BLaER1 (cell line): Measurements from ENCODE around the gene LEKR1.

Experiments
- H3K27ac ChIP-seq: shearing (Covaris generic); formaldehyde crosslinking; 2 replicates; pipeline ENCODE4 v1.8.1; 2022
- H3K27me3 ChIP-seq: shearing (Covaris generic); formaldehyde crosslinking; 2 replicates; pipeline ENCODE4 v1.8.1; 2022
- H3K36me3 ChIP-seq: shearing (Covaris generic); formaldehyde crosslinking; 2 replicates; pipeline ENCODE4 v1.8.1; 2022
- H3K4me1 ChIP-seq: shearing (Covaris generic); formaldehyde crosslinking; 2 replicates; pipeline ENCODE4 v1.8.1; 2022
- H3K4me2 ChIP-seq: shearing (Covaris generic); formaldehyde crosslinking; 2 replicates; pipeline ENCODE4 v1.8.1; 2022
- H3K4me3 ChIP-seq: shearing (Covaris generic); formaldehyde crosslinking; 2 replicates; pipeline ENCODE4 v1.8.1; 2022
- H3K9ac ChIP-seq: shearing (Covaris generic); formaldehyde crosslinking; 2 replicates; pipeline ENCODE4 v1.8.1; 2022
- H3K9me3 ChIP-seq: shearing (Covaris generic); formaldehyde crosslinking; 2 replicates; pipeline ENCODE4 v1.8.1; 2022
- H4K20me1 ChIP-seq: shearing (Covaris generic); formaldehyde crosslinking; 2 replicates; pipeline ENCODE4 v1.8.1; 2022
- Cebpa-rat ChIP-seq: shearing (Covaris generic); IDR thresholded peaks from 2 replicates; pipeline ENCODE4 v1.8.1; 2022

LEKR1 gene

DNA sequence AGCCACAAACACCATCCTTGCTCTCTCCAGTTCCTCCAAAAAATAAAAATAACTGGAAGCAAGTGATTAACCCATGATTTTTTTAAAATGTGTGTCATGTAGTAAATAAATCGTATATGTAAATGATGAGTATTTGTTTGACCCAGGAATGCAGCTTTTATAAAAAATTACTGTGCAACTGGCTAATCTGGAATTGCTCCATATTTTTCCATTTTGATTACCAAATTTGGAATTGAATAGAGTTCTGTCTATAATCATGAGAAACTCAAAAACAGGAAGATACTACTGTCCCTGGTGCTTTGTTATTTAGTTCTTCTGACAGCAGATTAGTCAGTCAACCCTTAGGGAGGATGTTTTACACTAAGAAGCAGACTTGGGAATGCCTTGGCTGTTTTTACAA is 217.6 kb downstream of the LEKR1 start:
- H4K20me1 ChIP-seq: no peaks in the 10 kb centered on the region
- H3K36me3 ChIP-seq: no peaks in the 10 kb centered on the region
- no peak overlapping the region for H3K9ac ChIP-seq
- H3K4me3 ChIP-seq: no peak overlapping the region
- TF ChIP-seq Cebpa-rat: no peak
- peaks cover 10% of the 10 kb centered on the region for H3K4me1 ChIP-seq
- no peaks in the 10 kb centered on the region for H3K9me3 ChIP-seq
- H3K27ac ChIP-seq: no peak overlapping the region
- no peaks in the 10 kb centered on the region for H3K27me3 ChIP-seq
- no peak overlapping the region for H3K4me2 ChIP-seq

GRCh38 chr3:157045238-157045850 is 219.2 kb downstream of the LEKR1 start:
- H3K4me3 ChIP-seq: no peak overlapping the region
- H3K27ac ChIP-seq: no peak overlapping the region
- H3K27me3 ChIP-seq: no peaks in the 10 kb centered on the region
- no peak for TF ChIP-seq Cebpa-rat
- H4K20me1 ChIP-seq: no peaks in the 10 kb centered on the region
- H3K4me2 ChIP-seq: no peak overlapping the region
- H3K4me1 ChIP-seq: peaks cover 10% of the 10 kb centered on the region
- H3K9me3 ChIP-seq: no peaks in the 10 kb centered on the region
- no peaks in the 10 kb centered on the region for H3K36me3 ChIP-seq
- H3K9ac ChIP-seq: no peak overlapping the region

- H3K27me3 ChIP-seq: no peaks in the 10 kb centered on the region
- no peak overlapping the region for H3K27ac ChIP-seq
- peak overlapping the region; percentile 18; the same call in 1 of the 2 replicates for H3K4me2 ChIP-seq
- H3K9ac ChIP-seq: no peak overlapping the region
- H4K20me1 ChIP-seq: no peaks in the 10 kb centered on the region
- no peaks in the 10 kb centered on the region for H3K9me3 ChIP-seq
- TF ChIP-seq Cebpa-rat: no peak
- H3K36me3 ChIP-seq: no peaks in the 10 kb centered on the region
- no peak overlapping the region for H3K4me3 ChIP-seq
- peaks cover 10% of the 10 kb centered on the region for H3K4me1 ChIP-seq
Observed at GRCh38 chr3:157046520-157046919, 220.4 kb downstream of the LEKR1 start.

GRCh38 chr3:157051055-157051454 is 224.9 kb downstream of the LEKR1 start:
- no peak overlapping the region for H3K9ac ChIP-seq
- no peak overlapping the region for H3K4me2 ChIP-seq
- no peak overlapping the region for H3K27ac ChIP-seq
- peaks cover 10% of the 10 kb centered on the region for H3K4me1 ChIP-seq
- H3K9me3 ChIP-seq: no peaks in the 10 kb centered on the region
- H4K20me1 ChIP-seq: no peaks in the 10 kb centered on the region
- TF ChIP-seq Cebpa-rat: no peak
- no peaks in the 10 kb centered on the region for H3K27me3 ChIP-seq
- H3K4me3 ChIP-seq: no peak overlapping the region
- no peaks in the 10 kb centered on the region for H3K36me3 ChIP-seq

GRCh38 chr3:157051591-157051990 is 225.4 kb downstream of the LEKR1 start:
- Histone ChIP-seq H3K4me3 (no peak overlapping the region), H3K27me3 (no peaks in the 10 kb centered on the region), H3K27ac (no peak overlapping the region), H3K9me3 (no peaks in the 10 kb centered on the region), H3K4me2 (no peak overlapping the region), H4K20me1 (no peaks in the 10 kb centered on the region), H3K4me1 (peaks cover 5% of the 10 kb centered on the region), H3K36me3 (no peaks in the 10 kb centered on the region), H3K9ac (no peak overlapping the region)
- TF ChIP-seq Cebpa-rat: no peak

GRCh38 chr3:157056035-157056434 is 229.9 kb downstream of the LEKR1 start:
- Histone ChIP-seq H3K4me1 (no peaks in the 10 kb centered on the region), H3K36me3 (no peaks in the 10 kb centered on the region), H4K20me1 (no peaks in the 10 kb centered on the region)

DNA sequence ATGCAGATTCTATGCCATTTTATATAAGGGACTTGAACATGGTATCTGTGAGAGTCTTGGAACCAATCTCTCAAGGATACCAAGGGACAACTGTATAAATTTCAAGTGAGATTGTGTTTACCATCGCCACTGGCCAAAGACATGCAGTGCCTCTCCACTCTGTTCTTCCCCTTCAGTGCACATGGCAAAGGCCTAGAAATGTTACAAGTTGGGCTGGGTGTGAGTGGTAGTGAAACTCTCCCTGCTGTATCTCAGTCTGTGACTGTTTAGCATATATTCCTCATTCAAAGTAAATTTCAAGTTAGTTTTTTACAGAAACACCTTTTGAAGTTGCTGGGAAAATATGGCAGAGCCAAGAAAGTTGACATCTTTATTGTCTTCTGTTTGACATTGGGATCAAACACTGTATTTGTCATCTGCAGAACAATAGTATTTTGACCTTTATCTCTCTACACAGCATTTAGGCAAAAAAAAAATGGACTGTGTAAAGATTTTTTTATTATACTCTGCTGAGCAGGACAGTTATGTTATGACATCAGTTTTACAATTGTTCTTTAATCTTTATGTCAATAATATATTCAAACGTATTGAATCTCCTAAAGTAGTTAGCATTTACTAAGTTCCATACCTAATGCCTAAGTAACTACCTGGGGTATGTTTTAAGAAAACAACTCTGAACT is 232.4 kb downstream of the LEKR1 start:
- no peaks in the 10 kb centered on the region for H4K20me1 ChIP-seq
- H3K4me1 ChIP-seq: no peaks in the 10 kb centered on the region
- H3K4me3 ChIP-seq: no peak overlapping the region
- H3K9me3 ChIP-seq: no peaks in the 10 kb centered on the region
- TF ChIP-seq Cebpa-rat: no peak
- no peak overlapping the region for H3K27ac ChIP-seq
- no peaks in the 10 kb centered on the region for H3K36me3 ChIP-seq
- no peak overlapping the region for H3K9ac ChIP-seq
- H3K27me3 ChIP-seq: no peaks in the 10 kb centered on the region
- H3K4me2 ChIP-seq: no peak overlapping the region

More at GRCh38 chr3:157056035-157056434, 229.9 kb downstream of the LEKR1 start:
- Histone ChIP-seq H3K27me3 (no peaks in the 10 kb centered on the region), H3K4me3 (no peak overlapping the region), H3K27ac (no peak overlapping the region), H3K9ac (no peak overlapping the region), H3K4me2 (no peak overlapping the region), H3K9me3 (no peaks in the 10 kb centered on the region)
- no peak for TF ChIP-seq Cebpa-rat

DNA sequence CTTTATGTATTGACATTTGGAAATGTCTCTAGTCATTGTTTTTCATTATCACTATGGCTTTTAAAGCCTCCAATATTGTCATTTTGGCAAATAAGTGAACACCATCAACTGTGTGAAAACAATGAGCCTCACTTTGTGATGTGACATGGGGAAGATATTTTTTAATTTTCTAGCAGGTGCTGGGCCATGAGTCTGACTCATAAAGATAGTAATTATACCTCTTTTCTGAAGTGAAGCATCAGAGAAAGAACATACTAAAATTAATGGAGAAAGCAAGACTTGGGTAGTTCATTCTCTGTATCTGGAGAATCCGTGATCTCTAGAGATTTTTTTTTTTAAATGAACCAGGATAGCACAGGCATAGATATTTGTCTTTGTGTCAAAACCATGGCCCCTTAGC is 233.0 kb downstream of the LEKR1 start:
- Histone ChIP-seq H3K4me2 (no peak overlapping the region), H4K20me1 (no peaks in the 10 kb centered on the region), H3K27ac (no peak overlapping the region), H3K36me3 (no peaks in the 10 kb centered on the region), H3K4me1 (no peaks in the 10 kb centered on the region), H3K9me3 (no peaks in the 10 kb centered on the region), H3K4me3 (no peak overlapping the region), H3K9ac (no peak overlapping the region), H3K27me3 (no peaks in the 10 kb centered on the region)
- TF ChIP-seq Cebpa-rat: no peak

DNA sequence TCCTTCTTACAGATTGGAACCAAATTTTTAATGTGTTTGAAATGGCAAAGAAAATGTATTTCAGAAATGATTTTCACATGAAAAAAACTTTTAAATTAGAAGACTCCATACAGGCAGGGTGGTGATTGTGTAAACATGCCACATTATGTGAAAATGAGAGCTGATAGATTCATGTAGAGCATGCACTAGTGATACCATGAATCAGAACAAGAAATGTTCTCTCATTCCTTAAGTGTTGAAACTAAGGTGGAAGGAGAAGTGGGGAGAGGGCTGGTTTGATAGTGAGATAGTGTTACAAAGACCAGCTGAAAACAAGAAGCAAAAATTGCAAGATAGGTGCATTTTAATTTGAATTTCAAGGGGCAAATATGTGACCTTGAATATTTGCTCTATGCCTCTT is 233.5 kb downstream of the LEKR1 start:
- Histone ChIP-seq H3K9ac (no peak overlapping the region), H3K4me3 (no peak overlapping the region), H3K4me2 (no peak overlapping the region), H3K4me1 (no peaks in the 10 kb centered on the region), H3K36me3 (no peaks in the 10 kb centered on the region), H3K9me3 (no peaks in the 10 kb centered on the region), H3K27me3 (no peaks in the 10 kb centered on the region), H3K27ac (no peak overlapping the region), H4K20me1 (no peaks in the 10 kb centered on the region)
- TF ChIP-seq Cebpa-rat: no peak

- TF ChIP-seq Cebpa-rat: no peak
- Histone ChIP-seq H3K4me3 (no peak overlapping the region), H4K20me1 (no peaks in the 10 kb centered on the region), H3K27ac (no peak overlapping the region), H3K27me3 (no peaks in the 10 kb centered on the region), H3K9ac (no peak overlapping the region), H3K9me3 (no peaks in the 10 kb centered on the region), H3K4me1 (no peaks in the 10 kb centered on the region), H3K36me3 (no peaks in the 10 kb centered on the region), H3K4me2 (no peak overlapping the region)
Observed at GRCh38 chr3:157061265-157061664, 235.1 kb downstream of the LEKR1 start.
